ENCODE measurements around the gene FARS2. TPM values are rescaled to one million over a fixed set of nuclear protein-coding genes. Genes with fewer than 3 reads are reported as not detected.

FARS2 gene
- total RNA-seq, 4 donors from 2014 or later: 2.6 to 21.9 (median 15.0) TPM

- TF ChIP-seq POLR2AphosphoS5 (IDR thresholded peaks at IDR 0.05): no peak
- TF ChIP-seq, protein P1, sequence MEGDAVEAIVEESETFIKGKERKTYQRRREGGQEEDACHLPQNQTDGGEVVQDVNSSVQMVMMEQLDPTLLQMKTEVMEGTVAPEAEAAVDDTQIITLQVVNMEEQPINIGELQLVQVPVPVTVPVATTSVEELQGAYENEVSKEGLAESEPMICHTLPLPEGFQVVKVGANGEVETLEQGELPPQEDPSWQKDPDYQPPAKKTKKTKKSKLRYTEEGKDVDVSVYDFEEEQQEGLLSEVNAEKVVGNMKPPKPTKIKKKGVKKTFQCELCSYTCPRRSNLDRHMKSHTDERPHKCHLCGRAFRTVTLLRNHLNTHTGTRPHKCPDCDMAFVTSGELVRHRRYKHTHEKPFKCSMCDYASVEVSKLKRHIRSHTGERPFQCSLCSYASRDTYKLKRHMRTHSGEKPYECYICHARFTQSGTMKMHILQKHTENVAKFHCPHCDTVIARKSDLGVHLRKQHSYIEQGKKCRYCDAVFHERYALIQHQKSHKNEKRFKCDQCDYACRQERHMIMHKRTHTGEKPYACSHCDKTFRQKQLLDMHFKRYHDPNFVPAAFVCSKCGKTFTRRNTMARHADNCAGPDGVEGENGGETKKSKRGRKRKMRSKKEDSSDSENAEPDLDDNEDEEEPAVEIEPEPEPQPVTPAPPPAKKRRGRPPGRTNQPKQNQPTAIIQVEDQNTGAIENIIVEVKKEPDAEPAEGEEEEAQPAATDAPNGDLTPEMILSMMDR (IDR thresholded peaks at IDR 0.05): no peak
- no peak for TF ChIP-seq POLR2A (IDR thresholded peaks at IDR 0.05)
- TF ChIP-seq EP300 (IDR thresholded peaks at IDR 0.05; ENCODE audit: low read depth): no peak
- Histone ChIP-seq H3K4me3 (no peak overlapping the region), H3K27me3 (no peaks in the 10 kb centered on the region), H3K9me3 (no peaks in the 10 kb centered on the region), H3K36me3 (no peaks in the 10 kb centered on the region), H3K4me1 (no peaks in the 10 kb centered on the region), H3K27ac (no peak overlapping the region)
- 86 to 98% methylated on average over 1 of the region's 1 CpG for WGBS, 2 donors (ENCODE audit: low coverage in 1 of 2)
- no peak for DNase-seq
- intact Hi-C loops (cut with DNase I; ENCODE audit: low total_unique reads) (no loop called here), in situ Hi-C loops (cut with MboI; ENCODE audit: low pct_ligation_motif_present in 1 of 4, low pct_unique_long_range_greater_than_20kb in 1 of 4, low sequenced_read_pairs in 3 of 4) (no loop called here)
Observed at GRCh38 chr6:5504078-5504477, 242.8 kb downstream of the FARS2 start.

DNA sequence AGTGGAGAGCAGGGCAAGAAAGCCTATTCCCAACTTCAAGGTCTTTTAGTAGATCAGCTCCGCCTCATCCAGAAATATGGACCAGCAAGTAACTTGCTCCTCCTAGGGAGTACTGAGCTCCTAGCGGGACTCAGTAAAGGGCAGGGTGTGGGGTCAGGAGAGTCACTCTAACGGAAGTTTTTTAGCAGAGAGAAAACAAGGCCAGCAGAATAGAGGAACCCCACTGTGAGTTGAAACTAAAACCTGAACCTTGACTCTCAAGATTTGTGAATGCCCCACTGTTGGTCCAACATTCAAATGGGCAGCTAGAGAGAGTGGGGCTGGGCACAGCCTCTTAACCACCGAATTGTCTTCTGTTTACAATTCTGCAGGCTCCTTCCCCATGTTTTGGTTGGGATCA is 244.8 kb downstream of the FARS2 start:
- in situ Hi-C loops (cut with MboI; ENCODE audit: low pct_ligation_motif_present in 1 of 4, low pct_unique_long_range_greater_than_20kb in 1 of 4, low sequenced_read_pairs in 3 of 4): no loop called here
- TF ChIP-seq, protein P1 (IDR thresholded peaks at IDR 0.05): no peak
- 70 to 76% methylated on average over 1 to 4 of the region's 4 CpGs for WGBS, 2 donors (ENCODE audit: low coverage in 1 of 2)

DNA sequence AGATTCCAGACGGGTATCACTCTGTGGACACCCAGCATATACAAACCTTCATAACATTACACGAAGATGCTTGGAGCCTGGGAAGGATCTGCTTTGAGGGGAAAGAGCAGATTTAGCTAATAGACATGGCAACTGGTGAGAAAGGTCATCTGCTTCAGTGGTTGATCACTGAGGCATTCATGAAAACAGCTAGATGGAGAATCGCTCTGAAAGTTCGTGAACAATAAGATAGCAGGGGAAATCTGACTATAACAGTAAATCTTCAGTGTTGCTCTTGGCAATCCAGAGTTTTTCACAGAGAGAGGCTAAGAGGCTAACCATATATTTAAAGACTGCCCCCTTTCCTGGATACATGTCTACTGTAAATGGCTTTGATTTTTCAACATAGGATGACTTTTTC is 245.3 kb downstream of the FARS2 start:
- Histone ChIP-seq H3K36me3 (no peaks in the 10 kb centered on the region), H3K27me3 (no peaks in the 10 kb centered on the region), H3K27ac (no peak overlapping the region), H3K4me3 (no peak overlapping the region), H3K4me1 (no peaks in the 10 kb centered on the region), H3K9me3 (no peaks in the 10 kb centered on the region)
- no peak for DNase-seq
- WGBS, 2 donors (ENCODE audit: low coverage in 1 of 2): 87% methylated on average over 4 of the region's 4 CpGs; no CpG with 5 or more reads in 1 of the 2 donors
- TF ChIP-seq, protein P1 (IDR thresholded peaks at IDR 0.05): no peak
- TF ChIP-seq POLR2A (IDR thresholded peaks at IDR 0.05) (no peak), EP300 (IDR thresholded peaks at IDR 0.05; ENCODE audit: low read depth) (no peak), POLR2AphosphoS5 (IDR thresholded peaks at IDR 0.05) (no peak)
- intact Hi-C loops (cut with DNase I; ENCODE audit: low total_unique reads) (no loop called here), in situ Hi-C loops (cut with MboI; ENCODE audit: low pct_ligation_motif_present in 1 of 4, low pct_unique_long_range_greater_than_20kb in 1 of 4, low sequenced_read_pairs in 3 of 4) (no loop called here)

More for the DNA sequence above, 244.8 kb downstream of the FARS2 start:
- intact Hi-C loops (cut with DNase I; ENCODE audit: low total_unique reads): no loop called here
- H3K27me3 ChIP-seq: no peaks in the 10 kb centered on the region
- DNase-seq: no peak
- no peaks in the 10 kb centered on the region for H3K4me1 ChIP-seq
- no peaks in the 10 kb centered on the region for H3K9me3 ChIP-seq
- H3K36me3 ChIP-seq: no peaks in the 10 kb centered on the region
- H3K27ac ChIP-seq: no peak overlapping the region
- H3K4me3 ChIP-seq: no peak overlapping the region

DNA sequence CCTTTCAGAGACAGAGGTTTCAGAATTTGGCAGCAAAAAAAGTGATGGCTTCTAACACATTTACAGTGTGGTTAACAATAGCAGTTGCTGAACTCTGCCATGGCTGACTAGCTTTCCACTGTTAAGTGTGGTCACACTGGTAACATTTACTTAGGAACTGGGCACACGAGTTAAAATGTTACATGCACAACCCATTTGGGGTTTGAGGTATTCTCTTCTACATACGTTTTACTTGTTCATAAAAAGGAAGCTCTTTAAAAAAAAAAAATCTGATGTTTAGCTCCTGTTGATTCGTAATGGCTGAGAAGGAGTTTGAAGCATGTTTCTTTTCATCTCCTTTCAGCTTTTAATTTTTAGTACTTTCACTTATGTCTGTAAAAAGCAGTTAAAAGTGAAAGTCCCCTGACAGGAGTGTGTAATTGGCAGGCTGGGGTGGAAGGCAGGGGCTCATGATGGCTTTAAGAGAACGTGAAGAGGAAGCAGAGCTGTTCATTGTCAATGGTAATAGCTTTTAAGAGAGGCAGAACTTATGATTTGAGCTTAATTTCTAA is 245.9 kb downstream of the FARS2 start:
- Histone ChIP-seq H3K9me3 (no peaks in the 10 kb centered on the region), H3K4me1 (no peaks in the 10 kb centered on the region), H3K4me3 (no peak overlapping the region), H3K36me3 (no peaks in the 10 kb centered on the region), H3K27me3 (no peaks in the 10 kb centered on the region), H3K27ac (no peak overlapping the region)
- TF ChIP-seq POLR2AphosphoS5 (IDR thresholded peaks at IDR 0.05): no peak
- TF ChIP-seq POLR2A (IDR thresholded peaks at IDR 0.05): no peak
- TF ChIP-seq EP300 (IDR thresholded peaks at IDR 0.05; ENCODE audit: low read depth): no peak
- TF ChIP-seq, protein P1 (IDR thresholded peaks at IDR 0.05): no peak
- DNase-seq: no peak
- 72 to 73% methylated on average over 4 of the region's 4 CpGs for WGBS, 2 donors (ENCODE audit: low coverage in 1 of 2)
- in situ Hi-C loops (cut with MboI; ENCODE audit: low pct_ligation_motif_present in 1 of 4, low pct_unique_long_range_greater_than_20kb in 1 of 4, low sequenced_read_pairs in 3 of 4) (no loop called here), intact Hi-C loops (cut with DNase I; ENCODE audit: low total_unique reads) (no loop called here)

Measured in transverse colon (tissue), 4 donors.